Transverse colon (tissue), 3 donors: ENCODE data around the gene RABGGTA.

Experiments used
- CTCF ChIP-seq, 5 experiments: fragments of 200-600 bp in 3 of 5; fragments of 450-650 bp in 2 of 5; sonication (generic) in 3 of 5; IDR thresholded peaks; 1 replicate in 2 of 5; 2 replicates in 3 of 5; pipeline ENCODE4 v1.5.1; 2016 to 2017; ENCODE audit warnings: antibody characterized with exemption in 5 of 5, inconsistent platforms in 3 of 5, mild to moderate bottlenecking in 2 of 5, moderate library complexity in 1 of 5
- EP300 ChIP-seq: sonication (generic); formaldehyde crosslinking; IDR thresholded peaks from one replicate; pipeline ENCODE4 v1.6.1; 2017; ENCODE audit warnings: antibody characterized with exemption, low read depth
- POLR2A ChIP-seq: fragments of 450-650 bp; IDR thresholded peaks from one replicate; pipeline ENCODE4 v1.6.1; 2016; ENCODE audit warnings: antibody characterized with exemption, mild to moderate bottlenecking, moderate library complexity

- TF ChIP-seq CTCF (IDR thresholded peaks at IDR 0.05) (no peak), POLR2A (no peak), EP300 (no peak)
Measured at GRCh38 chr14:24255438-24255837, 16.0 kb downstream of the RABGGTA start.
